ENCODE data around the gene BBS5. TPM values are rescaled to one million over a fixed set of nuclear protein-coding genes. Genes with fewer than 3 reads are reported as not detected.

The BBS5 gene
- total RNA-seq, 1 donor from 2014 or later = 1.3 TPM

- Histone ChIP-seq H3K27me3 (ENCODE audit: control insufficient read depth, insufficient read depth, low read length) (no peaks in the 10 kb centered on the region), H3K36me3 (ENCODE audit: control insufficient read depth, insufficient read depth, low read length) (no peaks in the 10 kb centered on the region), H3K4me3 (ENCODE audit: low read depth, low read length) (no peak overlapping the region)
- TF ChIP-seq CTCF (IDR thresholded peaks at IDR 0.05; ENCODE audit: insufficient read depth, low read length, severe bottlenecking) = no peak
- no peak for FAIRE-seq
- peak; percentile 7 for DNase-seq (ENCODE audit: low read depth)
These were observed 955 bp upstream of the BBS5 start for GRCh38 chr2:169478339-169478738.

- no peak for DNase-seq (ENCODE audit: low read depth)
- Histone ChIP-seq H3K4me3 (ENCODE audit: low read depth, low read length) (peak overlapping the region; percentile 75), H3K36me3 (ENCODE audit: control insufficient read depth, insufficient read depth, low read length) (no peaks in the 10 kb centered on the region), H3K27me3 (ENCODE audit: control insufficient read depth, insufficient read depth, low read length) (no peaks in the 10 kb centered on the region)
- FAIRE-seq = no peak
- no peak for TF ChIP-seq CTCF (IDR thresholded peaks at IDR 0.05; ENCODE audit: insufficient read depth, low read length, severe bottlenecking)
These were observed 493 bp upstream of the BBS5 start for GRCh38 chr2:169478745-169479256.

GRCh38 chr2:169480079-169480465 is 778 bp downstream of the BBS5 start:
- TF ChIP-seq CTCF (IDR thresholded peaks at IDR 0.05; ENCODE audit: insufficient read depth, low read length, severe bottlenecking) = no peak
- FAIRE-seq = no peak
- Histone ChIP-seq H3K36me3 (ENCODE audit: control insufficient read depth, insufficient read depth, low read length) (no peaks in the 10 kb centered on the region), H3K27me3 (ENCODE audit: control insufficient read depth, insufficient read depth, low read length) (no peaks in the 10 kb centered on the region), H3K4me3 (ENCODE audit: low read depth, low read length) (peak overlapping the region; percentile 75)
- DNase-seq (ENCODE audit: low read depth) = peak; percentile 5

GRCh38 chr2:169485650-169486138 is 6.4 kb downstream of the BBS5 start:
- no peak for FAIRE-seq
- DNase-seq (ENCODE audit: low read depth) = no peak
- no peaks in the 10 kb centered on the region for H3K36me3 ChIP-seq (ENCODE audit: control insufficient read depth, insufficient read depth, low read length)
- no peaks in the 10 kb centered on the region for H3K27me3 ChIP-seq (ENCODE audit: control insufficient read depth, insufficient read depth, low read length)
- no peak overlapping the region for H3K4me3 ChIP-seq (ENCODE audit: low read depth, low read length)
- no peak for TF ChIP-seq CTCF (IDR thresholded peaks at IDR 0.05; ENCODE audit: insufficient read depth, low read length, severe bottlenecking)

GRCh38 chr2:169486487-169486886 is 7.2 kb downstream of the BBS5 start:
- H3K4me3 ChIP-seq (ENCODE audit: low read depth, low read length) = no peak overlapping the region
- FAIRE-seq (no peak), DNase-seq (ENCODE audit: low read depth) (no peak)
- H3K27me3 ChIP-seq (ENCODE audit: control insufficient read depth, insufficient read depth, low read length) = no peaks in the 10 kb centered on the region
- TF ChIP-seq CTCF (IDR thresholded peaks at IDR 0.05; ENCODE audit: insufficient read depth, low read length, severe bottlenecking) = no peak
- no peaks in the 10 kb centered on the region for H3K36me3 ChIP-seq (ENCODE audit: control insufficient read depth, insufficient read depth, low read length)

- Histone ChIP-seq H3K4me3 (ENCODE audit: low read depth, low read length) (no peak overlapping the region), H3K36me3 (ENCODE audit: control insufficient read depth, insufficient read depth, low read length) (no peaks in the 10 kb centered on the region), H3K27me3 (ENCODE audit: control insufficient read depth, insufficient read depth, low read length) (no peaks in the 10 kb centered on the region)
- TF ChIP-seq CTCF (IDR thresholded peaks at IDR 0.05; ENCODE audit: insufficient read depth, low read length, severe bottlenecking) = no peak
- no peak for FAIRE-seq
- no peak for DNase-seq (ENCODE audit: low read depth)
These were observed 11.5 kb downstream of the BBS5 start for GRCh38 chr2:169490834-169491233.

Data from bronchial epithelial cell (primary cell).